WERI-Rb-1 (cell line): ENCODE results near the gene ENO3.

Experiments
- DNase-seq: peaks from one replicate; pipeline ENCODE4 v3.0.0-alpha.2; 2020
- H3K27ac ChIP-seq: fragments of 250-450 bp; sonication (Bioruptor Pico); 2 replicates; pipeline ENCODE4 v1.5.1; 2020; ENCODE audit warnings: mild to moderate bottlenecking, moderate library complexity
- H3K27me3 ChIP-seq: fragments of 250-450 bp; sonication (Bioruptor Pico); 2 replicates; pipeline ENCODE4 v1.5.1; 2021; ENCODE audit warnings: mild to moderate bottlenecking, low read depth, moderate library complexity; ENCODE audit not compliant: insufficient read depth, severe bottlenecking
- H3K36me3 ChIP-seq: fragments of 250-450 bp; sonication (Bioruptor Pico); 2 replicates; pipeline ENCODE4 v1.5.1; 2020; ENCODE audit warnings: mild to moderate bottlenecking, moderate library complexity
- H3K4me3 ChIP-seq: 2 replicates; pipeline ENCODE4 v1.5.1; 2011; ENCODE audit warnings: low read depth, mild to moderate bottlenecking, control low read depth, low read length
- H3K9me3 ChIP-seq: fragments of 250-450 bp; sonication (Bioruptor Pico); 2 replicates; pipeline ENCODE4 v1.5.1; 2021; ENCODE audit warnings: mild to moderate bottlenecking, moderate library complexity; ENCODE audit not compliant: severe bottlenecking
- CTCF ChIP-seq: IDR thresholded peaks from 2 replicates; pipeline ENCODE4 v1.5.1; 2011; ENCODE audit warnings: low read depth, mild to moderate bottlenecking, control low read depth, inconsistent platforms, low read length

ENO3 gene

GRCh38 chr17:5000237-5000639 is 49.3 kb downstream of the ENO3 start:
- Histone ChIP-seq H3K4me3 (no peak overlapping the region), H3K27me3 (no peaks in the 10 kb centered on the region), H3K9me3 (no peaks in the 10 kb centered on the region), H3K27ac (no peak overlapping the region), H3K36me3 (peaks cover 42% of the 10 kb centered on the region)
- no peak for DNase-seq
- TF ChIP-seq CTCF: no peak

- no peak for TF ChIP-seq CTCF
- DNase-seq: no peak
- Histone ChIP-seq H3K4me3 (no peak overlapping the region), H3K9me3 (no peaks in the 10 kb centered on the region), H3K27ac (no peak overlapping the region), H3K27me3 (no peaks in the 10 kb centered on the region), H3K36me3 (peaks cover 62% of the 10 kb centered on the region)
These were observed 51.3 kb downstream of the ENO3 start for GRCh38 chr17:5002121-5002788.

- no peaks in the 10 kb centered on the region for H3K27me3 ChIP-seq
- no peaks in the 10 kb centered on the region for H3K9me3 ChIP-seq
- H3K27ac ChIP-seq: no peak overlapping the region
- no peak overlapping the region for H3K4me3 ChIP-seq
- TF ChIP-seq CTCF: no peak
- H3K36me3 ChIP-seq: peaks cover 72% of the 10 kb centered on the region
- no peak for DNase-seq
These were observed 52.4 kb downstream of the ENO3 start for GRCh38 chr17:5003214-5003867.
